T-cell (primary cell): ENCODE results near the gene STX8. TPM values are rescaled to one million over a fixed set of nuclear protein-coding genes. Genes with fewer than 3 reads are reported as not detected.

Source experiments
- ATAC-seq, 4 experiments: fragments of 200-7000 bp in 3 of 4; fragments of 150-1000 bp in 1 of 4; cut with Tn5 transposase; replicated peaks in 1 of 4; 1 replicate in 3 of 4; 2 replicates in 1 of 4; pipeline ENCODE4 v1.10.0; 2021; ENCODE audit warnings: moderate library complexity in 3 of 4, mild to moderate bottlenecking in 2 of 4, moderate number of reproducible peaks in 1 of 4
- CTCF ChIA-PET, 2 donors: fragments of 300-600 bp; sonication (Branson Sonifier 250); formaldehyde crosslinking; loops; one replicate each; lab custom pipeline; 2022; ENCODE audit warnings: antibody characterized with exemption in 2 of 2; lab: Charles Lee
- POLR2A ChIA-PET, 2 donors: fragments of 300-600 bp; sonication (Branson Sonifier 250); formaldehyde crosslinking; loops; one replicate each; lab custom pipeline; 2022; ENCODE audit warnings: antibody characterized with exemption in 2 of 2; lab: Charles Lee
- DNase-seq, 35 experiments: peaks; one replicate each; pipeline versions ENCODE4 v3.0.0 to v3.0.0-alpha.2; 2013 to 2023
- H3K27ac ChIP-seq: one replicate; pipeline ENCODE4 v1.5.1; 2013; ENCODE audit warnings: low read length
- H3K27me3 ChIP-seq, 2 experiments: replicated peaks in 1 of 2; 1 replicate in 1 of 2; 2 replicates in 1 of 2; pipeline versions ENCODE4 v1.6.1 to v1.7.0; 2013; ENCODE audit warnings: low read length in 1 of 2, mixed read lengths in 1 of 2; ENCODE audit not compliant: control insufficient read depth in 2 of 2, insufficient read depth in 2 of 2; ENCODE audit errors: extremely low read depth in 1 of 2
- H3K36me3 ChIP-seq, 2 donors: 1 replicate in 1 of 2; 2 replicates in 1 of 2; pipeline versions ENCODE4 v1.6.1 to v1.7.0; 2013; ENCODE audit warnings: low read length in 1 of 2; ENCODE audit not compliant: control insufficient read depth in 2 of 2, insufficient read depth in 1 of 2; ENCODE audit errors: extremely low read depth in 1 of 2
- H3K4me1 ChIP-seq, 2 experiments: 1 replicate in 1 of 2; 2 replicates in 1 of 2; pipeline versions ENCODE4 v1.6.1 to v1.7.0; 2013; ENCODE audit warnings: low read length in 2 of 2, mixed read lengths in 1 of 2; ENCODE audit not compliant: insufficient read depth in 2 of 2, control insufficient read depth in 1 of 2; ENCODE audit errors: extremely low read depth in 1 of 2
- H3K4me3 ChIP-seq, 2 donors: 1 replicate in 1 of 2; 2 replicates in 1 of 2; pipeline versions ENCODE4 v1.5.1 to v1.7.0; 2013; ENCODE audit warnings: mild to moderate bottlenecking in 2 of 2, low read length in 1 of 2, moderate library complexity in 1 of 2; ENCODE audit not compliant: control insufficient read depth in 1 of 2; ENCODE audit errors: extremely low read depth in 1 of 2
- H3K9me3 ChIP-seq: 2 replicates; pipeline ENCODE4 v1.7.0; 2013
- H3K27ac Mint-ChIP-seq, 2 donors: one replicate each; pipeline ENCODE4 v1.8.0; 2020 to 2021; ENCODE audit warnings: mild to moderate bottlenecking in 2 of 2, mixed read lengths in 2 of 2
- H3K27me3 Mint-ChIP-seq, 2 donors: one replicate each; pipeline ENCODE4 v1.8.0; 2021 to 2022; ENCODE audit warnings: mixed read lengths in 2 of 2
- H3K36me3 Mint-ChIP-seq: one replicate; pipeline ENCODE4 v1.8.0; 2021; ENCODE audit warnings: mixed read lengths
- H3K4me1 Mint-ChIP-seq, 3 donors: one replicate each; pipeline ENCODE4 v1.8.0; 2020 to 2022; ENCODE audit warnings: mixed read lengths in 3 of 3, mild to moderate bottlenecking in 1 of 3
- H3K4me3 Mint-ChIP-seq, 3 donors: one replicate each; pipeline ENCODE4 v1.8.0; 2020 to 2022; ENCODE audit warnings: mild to moderate bottlenecking in 3 of 3, mixed read lengths in 3 of 3, moderate library complexity in 3 of 3
- H3K9me3 Mint-ChIP-seq, 3 donors: one replicate each; pipeline ENCODE4 v1.8.0; 2020 to 2022; ENCODE audit warnings: mixed read lengths in 3 of 3
- WGBS: methylation state at CpG from one replicate; pipeline ENCODE4 v1.1.5; 2013; ENCODE audit warnings: missing lambda C conversion rate; ENCODE audit not compliant: insufficient coverage; 5-methylcytosine and 5-hydroxymethylcytosine counted together
- total RNA-seq, 35 experiments: library from RNA in 6 of 35; stranded (reverse) in 6 of 35; fragments of 120-200 nt in 1 of 35; gene quantifications; one replicate each; pipeline versions ENCODE4 v1.2.1 to v1.2.4 and lab custom pipeline; 2013 to 2026

Gene STX8
- total RNA-seq, 5 donors from 2014 or later (not counting 1 experiment from before 2014, with no cell fraction given): 34.1 to 65.2 (median 57.8) TPM

DNA sequence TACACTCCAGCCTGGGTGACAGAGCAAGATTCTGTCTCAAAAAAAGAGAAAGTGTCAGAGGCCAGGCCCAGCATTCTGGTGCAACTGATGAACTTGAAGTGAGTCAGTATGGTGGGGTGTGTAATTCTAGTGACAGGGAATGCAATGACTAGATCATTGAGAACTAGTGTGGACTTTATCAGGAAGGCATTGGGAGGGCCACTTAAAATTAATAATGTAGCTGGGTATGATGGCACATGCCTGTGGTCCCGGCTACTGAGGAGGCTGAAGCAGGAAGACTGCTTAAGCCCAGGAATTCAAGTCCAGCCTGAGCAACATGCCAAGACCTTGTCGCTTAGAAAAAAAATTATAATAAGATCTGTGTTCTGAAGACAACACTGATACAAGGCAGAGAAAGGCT is 90.8 kb downstream of the STX8 start:
- Mint-ChIP-seq H3K9me3 (no peaks in the 10 kb centered on the region), H3K4me1 (peaks cover 0 to 11% (median 0%) of the 10 kb centered on the region in 3 donors), H3K27me3 (no peaks in the 10 kb centered on the region), H3K27ac (no peak overlapping the region), H3K4me3 (no peak overlapping the region), H3K36me3 (peaks cover 42% of the 10 kb centered on the region)
- Histone ChIP-seq H3K27ac (no peak overlapping the region), H3K36me3 (peaks cover 0 to 3% of the 10 kb centered on the region in 2 donors), H3K9me3 (no peaks in the 10 kb centered on the region), H3K27me3 (no peaks in the 10 kb centered on the region), H3K4me3 (no peak overlapping the region), H3K4me1 (no peaks in the 10 kb centered on the region)
- POLR2A ChIA-PET: no interaction called here
- WGBS: 95% methylated on average over 2 of the region's 2 CpGs
- ATAC-seq: no peak
- no peak for DNase-seq
- CTCF ChIA-PET: no interaction called here

DNA sequence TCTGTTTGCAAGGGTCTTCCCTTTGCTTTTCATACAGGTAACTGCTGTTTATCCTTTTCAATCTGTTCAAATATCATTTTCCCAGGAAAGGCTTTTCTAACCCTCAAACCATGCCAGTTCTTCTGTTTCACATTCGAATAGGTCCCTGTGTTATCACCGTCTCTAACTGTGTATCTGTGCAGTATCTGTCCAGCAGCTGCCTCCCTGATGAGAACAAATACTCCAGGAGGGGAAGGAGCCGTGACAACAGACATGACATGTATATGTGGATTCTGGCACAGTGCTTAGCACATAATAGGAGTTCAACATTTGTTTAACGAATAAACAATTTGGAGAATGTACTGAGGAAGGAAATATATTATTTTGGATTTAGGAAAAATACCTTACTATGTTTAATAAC is 95.7 kb downstream of the STX8 start:
- Mint-ChIP-seq H3K9me3 (no peaks in the 10 kb centered on the region), H3K4me1 (peaks cover 0 to 6% (median 0%) of the 10 kb centered on the region in 3 donors), H3K36me3 (peaks cover 24% of the 10 kb centered on the region), H3K4me3 (no peak overlapping the region), H3K27ac (no peak overlapping the region), H3K27me3 (no peaks in the 10 kb centered on the region)
- no peak for ATAC-seq
- POLR2A ChIA-PET: no interaction called here
- no peaks in the 10 kb centered on the region for H3K27me3 ChIP-seq
- no peaks in the 10 kb centered on the region for H3K9me3 ChIP-seq
- no peak overlapping the region for H3K4me3 ChIP-seq
- no CpG with 5 or more reads among the region's 4 CpGs for WGBS
- CTCF ChIA-PET: no interaction called here
- DNase-seq: no peak
- H3K4me1 ChIP-seq: no peaks in the 10 kb centered on the region
- no peak overlapping the region for H3K27ac ChIP-seq
- H3K36me3 ChIP-seq: no peaks in the 10 kb centered on the region

DNA sequence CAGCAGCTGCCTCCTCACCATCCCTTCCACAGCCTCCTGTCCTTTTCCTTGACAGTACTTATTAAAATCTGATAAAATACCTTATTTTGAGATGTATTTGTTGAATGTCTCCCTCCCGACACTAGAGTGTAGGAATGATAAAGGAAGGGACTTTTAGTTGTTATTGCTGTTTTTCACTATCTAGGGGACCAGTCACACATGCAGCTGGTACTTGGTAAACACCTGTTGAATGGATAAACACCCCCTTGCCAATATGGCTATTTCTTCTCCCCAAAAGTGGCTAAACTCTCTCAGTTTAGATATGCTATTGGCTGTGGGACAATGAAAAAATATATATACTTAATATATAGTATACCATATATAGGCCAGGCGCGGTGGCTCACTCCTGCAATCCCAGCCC is 96.7 kb downstream of the STX8 start:
- H3K36me3 ChIP-seq: no peaks in the 10 kb centered on the region
- H3K4me1 ChIP-seq: no peaks in the 10 kb centered on the region
- CTCF ChIA-PET: no interaction called here

DNA sequence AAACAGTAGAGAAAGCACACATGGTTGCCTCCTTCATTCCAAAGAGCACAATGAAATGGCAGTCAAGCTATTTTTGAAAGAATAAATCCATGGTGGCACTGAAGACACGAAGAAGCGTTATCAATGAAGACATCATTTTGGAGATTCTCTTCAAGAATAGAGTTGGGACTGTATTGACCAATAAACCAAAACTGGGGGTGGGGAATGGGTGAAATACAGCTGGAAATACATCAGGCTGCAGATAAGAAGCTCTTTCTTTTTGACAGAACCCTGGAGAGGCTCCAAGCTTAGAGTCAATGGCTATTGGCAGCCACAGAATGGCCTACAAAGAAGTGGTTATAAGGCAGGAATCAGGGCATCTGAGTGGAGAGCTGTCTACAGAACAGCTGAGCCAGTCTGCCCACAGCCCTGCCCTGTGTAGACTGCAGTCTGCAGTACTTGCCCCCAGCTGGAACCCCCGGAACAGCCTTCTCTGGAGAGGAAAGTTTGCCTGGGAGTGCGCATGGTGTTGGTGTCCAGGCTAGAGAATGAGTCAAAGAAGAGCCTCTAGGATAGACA is 100.4 kb downstream of the STX8 start:
- Histone ChIP-seq H3K27ac (no peak overlapping the region), H3K9me3 (no peaks in the 10 kb centered on the region), H3K27me3 (no peaks in the 10 kb centered on the region), H3K4me1 (peaks cover 7 to 24% of the 10 kb centered on the region in 2 experiments), H3K36me3 (no peaks in the 10 kb centered on the region), H3K4me3 (no peak overlapping the region)
- peaks cover 14% of the 10 kb centered on the region for H3K36me3 Mint-ChIP-seq
- ChIA-PET CTCF (no interaction called here), POLR2A (no interaction called here)
- H3K9me3 Mint-ChIP-seq: no peaks in the 10 kb centered on the region
- H3K4me1 Mint-ChIP-seq: peaks cover 18 to 22% (median 19%) of the 10 kb centered on the region in 3 donors
- ATAC-seq (no peak), DNase-seq (no peak)
- WGBS: 100% methylated on average over 3 of the region's 4 CpGs
- H3K4me3 Mint-ChIP-seq: no peak overlapping the region
- H3K27me3 Mint-ChIP-seq: no peaks in the 10 kb centered on the region
- no peak overlapping the region for H3K27ac Mint-ChIP-seq

More for the DNA sequence above, 96.7 kb downstream of the STX8 start:
- no peaks in the 10 kb centered on the region for H3K27me3 Mint-ChIP-seq
- H3K4me1 Mint-ChIP-seq: peaks cover 0 to 6% (median 2%) of the 10 kb centered on the region in 3 donors
- no peak overlapping the region for H3K4me3 ChIP-seq
- H3K9me3 ChIP-seq: no peaks in the 10 kb centered on the region
- 100% methylated on average over 1 of the region's 3 CpGs for WGBS
- ATAC-seq (no peak), DNase-seq (no peak)
- H3K27ac ChIP-seq: no peak overlapping the region
- H3K27me3 ChIP-seq: no peaks in the 10 kb centered on the region
- POLR2A ChIA-PET: no interaction called here
- H3K36me3 Mint-ChIP-seq: peaks cover 21% of the 10 kb centered on the region
- no peak overlapping the region for H3K4me3 Mint-ChIP-seq
- H3K9me3 Mint-ChIP-seq: no peaks in the 10 kb centered on the region
- no peak overlapping the region for H3K27ac Mint-ChIP-seq

DNA sequence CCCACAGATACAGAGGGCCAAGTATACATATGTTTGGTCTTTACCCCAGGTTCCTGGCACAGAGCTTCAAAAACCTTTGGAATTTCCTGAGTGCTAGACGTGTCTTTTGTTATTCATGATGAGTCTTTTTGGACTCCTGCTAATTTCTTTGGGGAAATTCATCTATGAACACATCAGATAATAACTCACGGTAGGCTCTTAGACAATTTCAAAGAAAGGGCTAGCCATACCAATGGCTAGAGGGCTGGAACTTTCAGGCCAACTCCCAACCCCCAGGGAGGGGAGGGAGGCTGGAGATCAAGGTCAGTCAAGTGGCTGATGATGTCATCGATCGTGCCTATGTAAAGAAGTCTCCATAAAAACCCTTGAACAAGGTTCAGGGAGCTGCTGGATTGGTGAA is 101.9 kb downstream of the STX8 start:
- H3K9me3 Mint-ChIP-seq: no peaks in the 10 kb centered on the region
- Histone ChIP-seq H3K27ac (no peak overlapping the region), H3K36me3 (peaks cover 0 to 3% of the 10 kb centered on the region in 2 donors), H3K4me1 (peaks cover 17 to 35% of the 10 kb centered on the region in 2 experiments), H3K4me3 (no peak overlapping the region), H3K9me3 (no peaks in the 10 kb centered on the region), H3K27me3 (no peaks in the 10 kb centered on the region)
- H3K36me3 Mint-ChIP-seq: peaks cover 14% of the 10 kb centered on the region
- no peak overlapping the region for H3K4me3 Mint-ChIP-seq
- H3K4me1 Mint-ChIP-seq: peaks cover 33 to 37% (median 34%) of the 10 kb centered on the region in 3 donors
- CTCF ChIA-PET: no interaction called here
- POLR2A ChIA-PET: no interaction called here
- no peak overlapping the region for H3K27ac Mint-ChIP-seq
- no peaks in the 10 kb centered on the region for H3K27me3 Mint-ChIP-seq
- 94% methylated on average over 2 of the region's 4 CpGs for WGBS
- DNase-seq (no peak), ATAC-seq (no peak)

DNA sequence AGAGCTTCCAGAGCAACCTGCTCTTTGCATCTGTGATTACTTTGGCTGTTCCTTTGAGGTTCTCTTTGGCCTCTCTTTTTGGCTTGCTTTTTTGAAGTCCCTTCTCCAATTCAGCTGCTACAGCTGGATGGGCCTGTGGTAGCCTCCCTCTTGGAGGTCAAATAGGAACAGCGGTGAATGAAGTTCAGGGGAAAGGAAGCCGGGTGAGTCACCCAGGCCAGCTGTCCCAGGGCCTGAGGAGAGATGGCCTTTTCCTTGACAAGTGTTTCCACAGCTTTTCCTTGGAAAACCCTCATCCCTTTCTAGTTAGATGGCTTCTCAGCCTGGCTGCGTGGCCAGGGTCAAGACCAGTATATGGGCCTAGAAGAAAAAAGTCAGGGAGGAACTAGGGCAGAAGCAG is 103.1 kb downstream of the STX8 start:
- no peak overlapping the region for H3K4me3 ChIP-seq
- DNase-seq (no peak), ATAC-seq (no peak)
- Mint-ChIP-seq H3K27ac (peak overlapping the region; percentile 50 to 78), H3K9me3 (no peaks in the 10 kb centered on the region), H3K4me1 (peaks cover 33 to 40% (median 36%) of the 10 kb centered on the region in 3 donors), H3K4me3 (no peak overlapping the region), H3K27me3 (no peaks in the 10 kb centered on the region), H3K36me3 (peaks cover 14% of the 10 kb centered on the region)
- ChIA-PET CTCF (no interaction called here), POLR2A (no interaction called here)
- no peak overlapping the region for H3K27ac ChIP-seq
- H3K4me1 ChIP-seq: peaks cover 17 to 38% of the 10 kb centered on the region in 2 experiments
- no CpG with 5 or more reads among the region's 3 CpGs for WGBS
- H3K36me3 ChIP-seq: peaks cover 0 to 4% of the 10 kb centered on the region in 2 donors
- H3K9me3 ChIP-seq: no peaks in the 10 kb centered on the region
- no peaks in the 10 kb centered on the region for H3K27me3 ChIP-seq
